Fibroblast of villous mesenchyme (primary cell): ENCODE measurements around the gene ZNF76. TPM values are rescaled to one million over a fixed set of nuclear protein-coding genes. Genes with fewer than 3 reads are reported as not detected.

Experiments used
- DNase-seq: peaks from one replicate; pipeline ENCODE4 v3.0.0-alpha.2; 2010; ENCODE audit warnings: low read depth
- H3K4me3 ChIP-seq: 2 replicates; pipeline ENCODE4 v1.5.1; 2011; ENCODE audit warnings: low read depth, mild to moderate bottlenecking, low read length
- CTCF ChIP-seq: IDR thresholded peaks from 2 replicates; pipeline ENCODE4 v1.5.1; 2012; ENCODE audit warnings: low read depth, mild to moderate bottlenecking, low read length; ENCODE audit not compliant: insufficient read depth
- total RNA-seq: library from RNA; depleted of rRNA; stranded (reverse); fragments of >200 nt; gene quantifications from 2 replicates; pipeline ENCODE4 v1.2.3, GENCODE V29; 2012

ZNF76 gene
- total RNA-seq, 1 donor = 14.2 TPM

DNA sequence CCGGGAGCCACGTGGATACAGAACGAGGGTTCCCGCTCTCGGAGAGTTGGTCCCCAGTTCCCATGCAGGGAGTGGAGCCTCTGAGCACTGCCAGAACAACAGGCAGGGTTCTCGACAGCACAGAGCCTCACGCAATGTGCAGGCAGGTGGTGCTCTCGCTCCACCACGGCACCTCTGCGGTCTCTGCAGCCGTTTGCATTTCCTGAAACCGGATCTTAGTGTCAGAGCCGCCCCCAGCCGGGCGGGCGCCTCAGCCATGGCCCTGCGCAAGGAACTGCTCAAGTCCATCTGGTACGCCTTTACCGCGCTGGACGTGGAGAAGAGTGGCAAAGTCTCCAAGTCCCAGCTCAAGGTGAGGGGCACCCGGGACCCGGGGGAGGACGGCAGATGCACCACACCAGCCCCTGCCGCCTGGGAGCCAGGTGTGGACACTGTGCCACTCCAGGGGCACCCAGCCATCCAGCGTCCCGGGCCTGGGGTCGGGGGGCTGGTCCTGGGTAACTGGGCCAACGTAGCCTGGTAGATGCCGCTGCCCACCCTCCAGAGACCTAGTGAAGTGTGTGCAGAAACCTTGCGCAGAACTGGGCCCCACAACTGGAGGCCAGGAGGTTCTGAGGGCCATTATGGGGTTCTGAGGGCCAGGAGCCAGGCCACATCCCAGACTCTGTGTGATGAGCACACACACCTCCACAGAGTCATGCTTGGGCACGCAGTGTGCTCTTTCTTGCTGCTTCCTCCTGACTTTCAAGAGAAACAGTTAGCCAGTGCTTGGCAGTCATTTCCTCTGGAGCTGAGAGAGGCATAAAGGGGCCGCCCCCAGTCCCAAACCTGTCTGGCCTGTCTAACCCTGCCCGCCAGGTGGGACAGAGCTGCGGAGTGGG, 38.3 kb downstream of the ZNF76 start, which contains the start of gene DEF6:
Gene DEF6 (plus strand): TSS at position 218 of the 881 bp plus-strand sequence. CDS start 39 bp downstream, at position 257.
- peak; percentile 76 for TF ChIP-seq CTCF
- H3K4me3 ChIP-seq = peak within 1 kb of the TSS; percentile 39
- peak; percentile 84 for DNase-seq

DNA sequence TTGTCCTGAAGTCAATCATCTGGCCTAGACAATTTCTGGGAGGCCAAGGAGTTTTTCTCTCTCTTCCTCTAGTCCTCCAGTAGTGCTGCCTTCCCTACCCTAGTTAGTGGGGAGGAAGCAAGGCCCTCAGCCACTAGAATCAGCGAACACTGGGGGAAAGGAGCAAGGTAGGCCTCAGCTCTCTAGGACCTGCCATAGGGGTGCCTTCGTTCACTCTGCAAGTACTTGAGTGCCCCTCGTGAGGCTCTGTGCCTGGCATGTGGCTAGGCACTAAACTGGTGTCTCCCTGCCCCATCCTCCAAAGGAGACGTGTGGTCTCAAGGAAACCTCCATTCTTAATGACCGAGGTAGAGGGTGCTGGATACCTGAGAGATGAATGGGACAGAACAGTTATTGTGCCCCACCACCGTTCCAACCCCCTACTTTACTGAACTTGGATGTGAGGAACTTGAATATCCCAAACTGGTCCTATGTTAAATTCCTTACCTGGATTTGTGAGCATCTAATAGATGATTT, 39.1 kb downstream of the ZNF76 start:
- DNase-seq = no peak
- H3K4me3 ChIP-seq = no peak overlapping the region
- TF ChIP-seq CTCF = no peak

DNA sequence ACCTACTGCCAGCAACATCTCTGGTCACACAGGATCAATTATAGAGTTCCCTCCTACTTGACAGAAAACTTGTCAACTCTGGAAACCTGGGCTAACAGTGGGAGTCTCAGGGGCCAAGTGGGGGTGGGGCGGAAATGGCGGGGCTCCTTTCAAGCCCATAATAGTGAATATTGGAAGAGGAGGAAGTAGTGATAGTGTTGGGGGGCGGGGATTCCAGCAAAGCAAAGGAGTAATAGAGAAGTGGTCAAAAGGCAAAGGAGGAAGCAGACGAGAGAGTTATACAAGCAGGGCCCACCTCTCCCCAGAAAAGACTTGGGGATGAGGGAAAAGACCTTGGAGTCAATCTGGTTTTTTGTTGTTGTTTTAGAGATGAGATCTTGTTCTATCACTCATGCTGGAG, 40.1 kb downstream of the ZNF76 start:
- TF ChIP-seq CTCF = no peak
- H3K4me3 ChIP-seq = no peak overlapping the region
- DNase-seq = no peak

GRCh38 chr6:35300848-35301247, 41.3 kb downstream of the ZNF76 start:
- no peak overlapping the region for H3K4me3 ChIP-seq
- no peak for DNase-seq
- TF ChIP-seq CTCF = no peak

- no peak for TF ChIP-seq CTCF
- DNase-seq = peak; percentile 21
- H3K4me3 ChIP-seq = no peak overlapping the region
Observed at GRCh38 chr6:35302604-35303241, 43.2 kb downstream of the ZNF76 start.

GRCh38 chr6:35304299-35304698, 44.8 kb downstream of the ZNF76 start:
- no peak for TF ChIP-seq CTCF
- DNase-seq = no peak
- H3K4me3 ChIP-seq = no peak overlapping the region
